ENCODE data around the gene ZNFX1. TPM values are rescaled to one million over a fixed set of nuclear protein-coding genes. Genes with fewer than 3 reads are reported as not detected.

Gene ZNFX1
- total RNA-seq, 2 donors from 2014 or later = 7.3 to 17.4 TPM

DNA sequence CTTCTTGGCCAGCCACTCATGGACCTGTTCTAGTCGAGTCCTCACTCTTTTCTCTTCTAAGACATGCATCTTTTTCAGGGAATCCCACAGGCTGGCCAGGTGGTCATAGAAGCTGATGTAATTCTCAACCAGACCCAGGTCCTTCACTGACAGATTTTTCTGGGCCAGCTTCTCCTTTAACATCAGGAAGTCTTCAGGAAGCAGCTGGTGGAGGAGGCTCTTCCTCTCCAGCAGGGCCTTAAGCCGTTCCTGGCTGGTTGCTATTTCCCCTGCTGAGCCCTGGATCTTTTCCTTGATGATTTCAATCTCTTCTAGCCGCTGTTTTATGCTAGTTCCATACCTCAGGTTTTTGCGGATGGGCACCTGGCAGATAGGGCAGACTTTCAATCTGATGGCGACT, 30.1 kb downstream of the ZNFX1 start:
- WGBS, 2 donors = 79 to 89% methylated on average over 5 of the region's 5 CpGs
- DNase-seq (no peak), ATAC-seq (no peak)
- H3K36me3 ChIP-seq (replicated peaks in 1 of 2; ENCODE audit: insufficient read depth in 1 of 2, low read depth in 2 of 2) = peaks cover 0 to 35% of the 10 kb centered on the region in 2 donors
- no peak overlapping the region for H3K27ac ChIP-seq
- no peaks in the 10 kb centered on the region for H3K27me3 ChIP-seq
- H3K9me3 ChIP-seq = no peaks in the 10 kb centered on the region
- peaks cover 10% of the 10 kb centered on the region for H3K4me1 ChIP-seq
- intact Hi-C loops (cut with DNase I) = no loop called here
- TF ChIP-seq, protein P1, sequence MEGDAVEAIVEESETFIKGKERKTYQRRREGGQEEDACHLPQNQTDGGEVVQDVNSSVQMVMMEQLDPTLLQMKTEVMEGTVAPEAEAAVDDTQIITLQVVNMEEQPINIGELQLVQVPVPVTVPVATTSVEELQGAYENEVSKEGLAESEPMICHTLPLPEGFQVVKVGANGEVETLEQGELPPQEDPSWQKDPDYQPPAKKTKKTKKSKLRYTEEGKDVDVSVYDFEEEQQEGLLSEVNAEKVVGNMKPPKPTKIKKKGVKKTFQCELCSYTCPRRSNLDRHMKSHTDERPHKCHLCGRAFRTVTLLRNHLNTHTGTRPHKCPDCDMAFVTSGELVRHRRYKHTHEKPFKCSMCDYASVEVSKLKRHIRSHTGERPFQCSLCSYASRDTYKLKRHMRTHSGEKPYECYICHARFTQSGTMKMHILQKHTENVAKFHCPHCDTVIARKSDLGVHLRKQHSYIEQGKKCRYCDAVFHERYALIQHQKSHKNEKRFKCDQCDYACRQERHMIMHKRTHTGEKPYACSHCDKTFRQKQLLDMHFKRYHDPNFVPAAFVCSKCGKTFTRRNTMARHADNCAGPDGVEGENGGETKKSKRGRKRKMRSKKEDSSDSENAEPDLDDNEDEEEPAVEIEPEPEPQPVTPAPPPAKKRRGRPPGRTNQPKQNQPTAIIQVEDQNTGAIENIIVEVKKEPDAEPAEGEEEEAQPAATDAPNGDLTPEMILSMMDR (IDR thresholded peaks at IDR 0.05) = no peak
- TF ChIP-seq POLR2A (IDR thresholded peaks at IDR 0.05) = no peak
- no peak overlapping the region for H3K4me3 ChIP-seq

DNA sequence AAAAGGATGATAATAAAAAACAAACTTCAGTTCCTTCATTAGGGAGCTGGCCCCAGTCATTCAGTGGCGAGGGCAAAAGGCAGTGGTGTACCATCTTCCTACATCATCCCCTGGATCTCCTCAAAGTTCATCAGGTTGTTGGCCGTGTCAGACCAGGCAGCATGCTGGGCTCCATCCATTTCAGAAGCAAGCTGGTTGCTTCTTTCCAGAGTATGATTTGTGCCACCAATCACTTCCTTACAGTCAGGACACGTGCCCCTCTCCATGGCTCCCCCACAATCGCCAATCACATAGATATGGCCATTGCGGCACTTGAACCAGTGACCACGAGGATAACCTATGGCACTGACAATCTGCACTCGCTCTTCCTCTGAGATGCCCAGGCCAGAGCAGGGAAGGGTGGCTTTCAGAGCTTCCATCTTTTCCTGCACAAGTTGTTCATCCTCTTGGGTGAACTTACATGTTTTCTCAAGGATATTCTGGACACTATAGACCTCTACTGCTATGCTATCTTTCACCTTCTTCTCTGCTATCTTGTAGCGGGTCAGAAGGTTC, 30.6 kb downstream of the ZNFX1 start:
- Histone ChIP-seq H3K4me1 (peaks cover 4% of the 10 kb centered on the region), H3K4me3 (no peak overlapping the region), H3K36me3 (replicated peaks in 1 of 2; ENCODE audit: insufficient read depth in 1 of 2, low read depth in 2 of 2) (peaks cover 0 to 38% of the 10 kb centered on the region in 2 donors), H3K27me3 (no peaks in the 10 kb centered on the region), H3K27ac (no peak overlapping the region), H3K9me3 (no peaks in the 10 kb centered on the region)
- no peak for DNase-seq
- 87 to 93% methylated on average over 7 to 8 of the region's 8 CpGs for WGBS, 2 donors
- ATAC-seq = no peak
- intact Hi-C loops (cut with DNase I) = no loop called here
- TF ChIP-seq, protein P1 (IDR thresholded peaks at IDR 0.05) = no peak
- TF ChIP-seq POLR2A (IDR thresholded peaks at IDR 0.05) = no peak

DNA sequence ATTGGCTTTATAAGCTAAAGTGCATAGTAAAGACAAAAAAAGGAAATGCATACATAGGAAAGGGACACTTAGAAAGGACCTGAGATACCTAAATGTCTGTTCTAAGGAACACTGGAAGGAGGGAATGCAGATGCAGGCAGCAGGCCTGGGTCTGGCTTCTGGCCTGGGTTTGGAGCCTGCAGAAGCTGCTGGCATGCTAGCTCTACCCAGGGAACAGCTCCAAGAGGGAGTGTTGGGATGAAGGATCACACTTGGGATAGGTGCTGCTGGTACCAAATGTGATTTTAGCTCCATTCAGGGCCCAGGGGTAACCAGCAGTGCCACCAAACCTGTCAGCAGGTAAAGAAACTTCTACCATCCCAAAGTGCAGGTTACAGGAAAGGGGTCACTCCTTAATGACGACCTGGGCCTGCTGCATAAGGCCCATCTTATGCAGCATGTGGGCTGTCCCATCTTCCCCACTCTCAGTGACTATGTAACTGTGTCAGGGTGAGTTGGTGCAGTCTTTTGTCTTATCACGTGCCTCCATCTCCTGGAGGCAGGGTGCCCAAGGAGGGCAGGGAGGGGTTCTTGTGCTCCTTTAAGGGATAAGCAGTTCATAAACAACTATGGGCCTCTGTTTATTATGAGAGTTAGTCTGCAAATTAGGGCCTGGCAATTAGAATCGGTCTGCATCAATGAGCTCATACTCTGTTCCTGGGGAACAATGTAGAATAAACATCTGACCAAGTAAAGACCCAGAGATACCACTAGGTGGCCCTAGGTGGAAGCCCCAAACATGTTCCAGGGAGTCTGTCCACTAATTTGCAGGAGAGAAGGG, 31.7 kb downstream of the ZNFX1 start:
- no peaks in the 10 kb centered on the region for H3K27me3 ChIP-seq
- 43 to 46% methylated on average over 2 to 3 of the region's 3 CpGs for WGBS, 2 donors
- DNase-seq = peak in 2 of 4 donors; percentile 29 to 38
- TF ChIP-seq, protein P1 (IDR thresholded peaks at IDR 0.05) = peak; percentile 38 to 61 (median 52)
- TF ChIP-seq POLR2A (IDR thresholded peaks at IDR 0.05) = no peak
- no peak overlapping the region for H3K27ac ChIP-seq
- ATAC-seq = peak; percentile 83
- H3K4me3 ChIP-seq = no peak overlapping the region
- peaks cover 0 to 44% of the 10 kb centered on the region in 2 donors for H3K36me3 ChIP-seq (replicated peaks in 1 of 2; ENCODE audit: insufficient read depth in 1 of 2, low read depth in 2 of 2)
- intact Hi-C loops (cut with DNase I) = no loop called here
- no peaks in the 10 kb centered on the region for H3K4me1 ChIP-seq
- H3K9me3 ChIP-seq = no peaks in the 10 kb centered on the region

DNA sequence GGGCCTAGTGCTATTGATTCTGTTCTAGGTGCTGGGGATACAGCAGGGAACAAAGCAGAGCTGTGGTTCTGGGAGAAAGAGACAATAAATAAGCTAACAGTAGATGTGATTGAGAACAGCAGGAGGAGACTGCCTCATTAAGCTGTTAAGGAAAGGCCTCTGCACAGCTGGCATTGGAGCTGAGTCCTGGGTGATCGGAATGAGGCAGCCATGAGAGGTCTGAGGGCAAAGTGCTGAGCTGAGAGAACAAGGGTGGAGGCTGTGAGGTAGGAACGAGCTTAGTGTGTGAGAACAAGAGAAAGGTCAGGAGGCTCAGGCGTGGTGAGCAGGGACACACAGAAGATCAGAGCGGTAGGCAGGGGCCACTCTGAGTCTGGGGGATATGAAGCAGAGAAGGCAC, 40.3 kb downstream of the ZNFX1 start:
- intact Hi-C loops (cut with DNase I) = no loop called here
- Histone ChIP-seq H3K4me1 (no peaks in the 10 kb centered on the region), H3K27me3 (no peaks in the 10 kb centered on the region), H3K27ac (no peak overlapping the region), H3K9me3 (no peaks in the 10 kb centered on the region), H3K4me3 (no peak overlapping the region), H3K36me3 (replicated peaks in 1 of 2; ENCODE audit: insufficient read depth in 1 of 2, low read depth in 2 of 2) (peaks cover 19 to 55% of the 10 kb centered on the region in 2 donors)
- ATAC-seq = no peak
- TF ChIP-seq POLR2A (IDR thresholded peaks at IDR 0.05) = no peak
- TF ChIP-seq, protein P1 (IDR thresholded peaks at IDR 0.05) = no peak
- no peak for DNase-seq
- WGBS, 2 donors = 89 to 91% methylated on average over 4 of the region's 4 CpGs

All from body of pancreas (tissue), 4 donors.